Stimulated activated CD4-positive, alpha-beta T cell treated with anti-CD3 and anti-CD28 coated beads, TNF-alpha, amount 100 ng/mL, for 24 hours (primary cell): ENCODE results near the gene STYXL1.

ENCODE experiments used
- DNase-seq, 3 experiments: peaks; one replicate each; pipeline ENCODE4 v3.0.0-alpha.2; 2020; ENCODE audit warnings: low read depth in 3 of 3

The STYXL1 gene

GRCh38 chr7:75992083-75992755, 55.6 kb downstream of the STYXL1 start:
- no peak for DNase-seq

GRCh38 chr7:75991531-75992082, 56.2 kb downstream of the STYXL1 start:
- no peak for DNase-seq

- DNase-seq = no peak
Observed at GRCh38 chr7:75989500-75990388, 58.1 kb downstream of the STYXL1 start.

DNA sequence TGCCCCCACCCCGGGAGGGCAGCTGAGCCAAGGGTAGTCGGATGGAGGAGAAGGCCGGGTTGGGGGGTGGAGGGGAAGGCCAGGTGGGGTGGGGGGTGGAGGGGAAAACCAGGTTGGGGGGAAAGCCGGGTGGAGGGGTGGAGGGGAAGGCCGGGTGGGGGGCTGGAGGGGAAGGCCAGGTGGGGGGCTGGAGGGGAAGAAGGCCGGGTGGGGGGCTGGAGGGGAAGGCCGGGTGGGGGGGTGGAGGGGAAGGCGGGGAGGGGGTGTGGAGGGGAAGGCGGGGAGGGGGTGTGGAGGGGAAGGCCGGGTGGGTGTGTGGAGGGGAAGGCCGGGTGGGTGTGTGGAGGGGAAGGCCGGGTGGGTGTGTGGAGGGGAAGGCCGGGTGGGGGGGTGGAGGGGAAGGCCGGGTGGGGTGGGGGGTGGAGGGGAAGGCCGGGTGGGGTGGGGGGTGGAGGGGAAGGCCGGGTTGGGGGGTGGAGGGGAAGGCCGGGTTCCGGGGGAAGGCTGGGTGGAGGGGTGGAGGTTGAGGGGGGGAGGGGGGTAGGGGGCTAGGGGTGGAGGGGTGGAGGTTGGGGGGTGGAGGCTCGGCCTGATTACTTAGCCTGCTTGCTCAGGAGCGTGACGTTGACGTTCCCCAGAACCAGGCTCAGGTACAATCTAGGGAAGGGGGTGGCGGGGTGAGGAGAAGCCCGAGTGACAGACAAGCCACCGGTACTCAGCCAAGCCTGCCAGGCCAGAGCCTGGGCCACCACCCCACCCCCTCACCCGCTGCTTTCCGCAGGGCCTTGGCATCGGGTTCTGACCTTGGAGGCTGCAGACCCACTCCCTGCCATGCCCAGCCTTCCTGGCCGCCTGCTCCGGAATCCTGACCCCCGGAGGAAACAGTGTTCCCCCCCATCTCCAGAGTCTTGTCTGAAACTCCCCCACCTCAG, 59.0 kb downstream of the STYXL1 start:
- no peak for DNase-seq

DNA sequence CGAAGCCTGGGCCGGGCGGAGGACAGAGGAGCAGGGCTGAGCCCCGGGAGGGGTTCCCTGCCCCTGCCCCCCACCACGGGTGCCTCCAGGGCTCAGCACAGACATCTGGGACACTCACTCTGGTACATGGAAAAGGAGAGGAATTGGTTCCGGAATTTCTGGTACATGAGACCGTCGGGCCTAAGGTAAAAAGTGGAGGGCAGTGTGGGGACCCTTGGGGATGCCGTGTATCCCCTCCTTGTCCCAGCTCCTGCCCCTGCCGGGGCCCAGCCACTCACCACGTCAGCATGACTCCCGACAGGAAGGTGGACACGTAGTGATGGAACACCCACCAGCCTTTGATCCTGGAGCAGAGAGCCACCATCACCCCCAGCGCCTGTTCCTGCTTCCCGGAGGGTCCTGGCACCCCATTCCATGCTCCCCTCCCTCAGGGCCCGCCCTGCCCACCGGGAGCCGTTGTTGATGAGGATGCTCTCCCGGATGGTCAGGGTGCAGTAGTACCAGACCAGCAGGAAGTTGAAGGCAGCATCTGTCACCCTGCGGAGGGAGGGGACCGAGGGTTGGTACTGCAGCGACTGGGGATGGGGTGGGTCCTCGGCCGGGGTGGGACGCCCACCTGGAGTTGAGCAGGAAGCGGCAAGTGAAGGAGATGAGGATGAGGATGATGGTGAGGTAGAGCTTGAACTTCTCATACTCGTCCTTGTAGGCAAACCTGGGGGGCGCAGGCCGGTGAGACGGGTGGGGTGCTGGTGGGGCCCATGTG, 59.8 kb downstream of the STYXL1 start:
- DNase-seq = no peak

- DNase-seq = no peak
Observed at GRCh38 chr7:75987026-75987804, 60.6 kb downstream of the STYXL1 start.

GRCh38 chr7:75986147-75986781, 61.5 kb downstream of the STYXL1 start:
- no peak for DNase-seq

GRCh38 chr7:75985518-75986146, 62.2 kb downstream of the STYXL1 start:
- DNase-seq = no peak

DNA sequence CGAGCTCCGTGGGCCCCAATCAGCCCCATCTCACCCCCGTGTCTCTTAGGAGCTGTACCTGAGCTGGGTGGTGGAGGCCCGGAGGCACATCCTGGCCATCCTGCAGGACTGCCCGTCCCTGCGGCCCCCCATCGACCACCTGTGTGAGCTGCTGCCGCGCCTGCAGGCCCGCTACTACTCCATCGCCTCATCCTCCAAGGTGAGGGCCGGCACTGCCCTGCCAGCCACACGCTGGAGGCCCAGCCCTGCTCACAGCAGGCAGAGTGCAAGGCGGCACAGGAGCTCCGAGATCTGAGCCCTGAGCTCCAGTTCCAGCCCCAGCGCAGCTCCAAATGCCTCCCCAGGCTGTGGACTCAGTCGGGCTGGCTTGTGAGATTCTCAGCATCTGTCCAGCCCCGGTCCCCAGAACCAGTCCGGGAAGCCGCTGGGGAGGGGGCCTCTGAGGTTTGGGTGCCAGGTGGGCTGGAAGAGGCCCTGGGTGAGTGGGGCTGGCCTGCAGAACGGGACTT, 62.7 kb downstream of the STYXL1 start:
- no peak for DNase-seq

- no peak for DNase-seq
Observed at GRCh38 chr7:75984130-75985008, 63.4 kb downstream of the STYXL1 start.

GRCh38 chr7:75983471-75984129, 64.2 kb downstream of the STYXL1 start:
- no peak for DNase-seq

GRCh38 chr7:75982306-75983064, 65.3 kb downstream of the STYXL1 start:
- no peak for DNase-seq

DNA sequence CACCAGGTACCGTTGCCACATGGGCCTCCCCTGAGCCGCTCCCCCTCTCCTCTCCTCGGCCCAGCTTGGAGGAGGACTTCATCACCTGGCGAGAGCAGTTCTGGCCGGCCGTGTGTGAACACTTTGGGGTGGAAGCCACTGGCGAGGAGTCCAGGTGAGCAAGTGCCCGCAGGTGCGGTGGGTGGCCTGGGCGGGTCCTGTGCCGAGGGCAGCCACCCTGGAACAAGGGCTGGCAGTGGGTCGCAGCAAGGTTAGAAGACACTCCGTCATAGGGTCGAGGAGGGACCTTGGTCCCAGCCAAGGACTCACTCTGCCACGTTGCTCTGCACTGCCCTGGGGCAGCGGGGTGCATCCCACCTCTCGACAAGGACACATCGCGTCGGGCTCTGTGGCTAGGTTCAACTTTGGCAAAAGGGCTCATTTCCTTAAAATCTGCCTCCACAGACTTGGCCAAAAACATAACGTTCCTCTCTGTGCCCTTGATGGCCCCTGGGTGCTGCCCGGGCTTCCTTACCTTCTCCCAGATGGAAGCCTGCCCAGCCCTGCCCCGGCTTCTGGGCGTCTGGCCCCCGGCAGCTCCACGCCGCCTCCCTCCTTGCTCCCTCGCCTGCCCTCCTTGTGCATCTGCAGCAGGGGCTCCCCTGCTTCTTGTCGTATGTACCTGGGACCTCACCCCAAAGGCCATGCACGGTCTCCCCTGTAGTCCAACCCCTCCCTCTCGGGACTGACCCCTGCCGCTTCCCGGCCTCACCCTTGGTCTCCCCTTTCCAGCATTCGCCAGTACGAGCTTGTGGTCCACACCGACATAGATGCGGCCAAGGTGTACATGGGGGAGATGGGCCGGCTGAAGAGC, 66.1 kb downstream of the STYXL1 start:
- DNase-seq = no peak

GRCh38 chr7:75981203-75981452, 66.7 kb downstream of the STYXL1 start:
- no peak for DNase-seq

- DNase-seq = no peak
Observed at GRCh38 chr7:75980430-75981202, 67.2 kb downstream of the STYXL1 start.
